ENCODE data around the gene LGSN. TPM values are rescaled to one million over a fixed set of nuclear protein-coding genes. Genes with fewer than 3 reads are reported as not detected.
"Not testable (repeated sequence)": the region's sequence is repeated elsewhere in the genome, so short reads cannot be mapped to it uniquely, and the experiment has no call there.

LGSN gene
- polyA plus RNA-seq, 4 donors: 0.08 to 0.92 (median 0.55) TPM

DNA sequence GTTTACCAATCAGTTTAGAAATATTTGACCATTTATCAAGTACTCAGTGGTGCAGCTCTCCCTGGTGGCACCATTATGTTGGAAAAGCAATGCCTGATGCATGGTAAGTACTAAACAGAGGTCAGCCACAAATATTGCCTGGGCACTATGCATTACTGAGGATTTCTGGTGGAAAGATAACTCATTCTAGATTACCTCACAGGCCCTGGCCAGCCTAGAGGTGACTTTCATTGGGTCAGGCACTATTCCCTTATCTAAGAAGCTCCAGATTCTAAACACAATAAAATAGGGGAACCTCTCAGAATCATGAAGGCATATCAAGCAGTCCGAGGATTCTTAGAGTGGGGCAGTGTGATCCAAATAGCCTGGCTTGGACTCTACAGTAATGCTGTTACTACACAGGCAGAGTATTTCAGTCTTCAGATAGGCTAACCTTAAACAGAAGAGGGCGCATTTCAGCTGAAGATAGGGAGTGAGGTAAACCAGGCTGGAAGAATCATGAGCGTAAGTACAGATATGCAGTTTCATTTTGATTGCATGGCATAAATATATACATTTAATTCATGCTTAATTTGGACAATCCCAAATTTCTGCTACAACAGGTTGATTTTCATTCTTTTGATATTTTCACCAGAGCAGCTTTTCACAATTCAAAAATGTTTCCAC lies 12.1 kb downstream of the LGSN start:
- no peak for DNase-seq (ENCODE audit: low read depth in 4 of 4, low spot score in 3 of 4)

GRCh38 chr6:63306420-63306819 lies 13.4 kb downstream of the LGSN start:
- DNase-seq (ENCODE audit: low read depth in 4 of 4, low spot score in 3 of 4): no peak

- no peak for DNase-seq (ENCODE audit: low read depth in 4 of 4, low spot score in 3 of 4)
Measured at GRCh38 chr6:63305277-63305676, 14.5 kb downstream of the LGSN start.

- DNase-seq (ENCODE audit: low read depth in 4 of 4, low spot score in 3 of 4): no peak
Measured at GRCh38 chr6:63303476-63303875, 16.3 kb downstream of the LGSN start.

- no peak for DNase-seq (ENCODE audit: low read depth in 4 of 4, low spot score in 3 of 4)
Measured at GRCh38 chr6:63299667-63300066, 20.1 kb downstream of the LGSN start.

GRCh38 chr6:63295553-63296194 lies 24.1 kb downstream of the LGSN start:
- no peak for DNase-seq (ENCODE audit: low read depth in 4 of 4, low spot score in 3 of 4)

DNA sequence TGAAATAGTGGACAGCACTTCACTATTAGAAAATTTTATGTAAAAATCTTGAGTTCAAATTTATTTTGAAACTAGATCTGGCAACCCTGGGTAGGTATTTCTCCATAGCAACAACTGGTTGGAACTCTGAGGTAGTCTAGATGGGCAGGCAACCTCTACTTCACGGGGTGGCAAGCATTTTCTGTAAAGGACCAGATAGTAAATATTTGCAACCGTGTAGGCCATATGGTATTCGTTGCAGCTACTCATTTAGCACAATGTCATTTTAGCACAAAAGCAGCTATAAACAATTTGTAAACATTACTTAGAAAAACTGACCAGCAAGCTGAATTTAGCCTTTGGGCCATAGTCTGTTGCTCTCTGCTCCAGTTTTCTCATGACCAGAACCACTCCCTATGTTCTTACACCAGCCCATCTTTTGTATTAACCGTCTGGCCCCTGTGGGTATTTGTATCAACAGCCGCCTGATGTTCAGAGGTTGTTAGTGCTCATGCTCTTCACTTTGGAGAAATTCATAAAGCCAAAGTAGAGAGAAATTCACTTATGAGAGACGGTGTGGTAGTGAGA lies 29.2 kb downstream of the LGSN start:
- no peak for DNase-seq (ENCODE audit: low read depth in 4 of 4, low spot score in 3 of 4)

- no peak for DNase-seq (ENCODE audit: low read depth in 4 of 4, low spot score in 3 of 4)
Measured at GRCh38 chr6:63289269-63289872, 30.4 kb downstream of the LGSN start.

GRCh38 chr6:63280639-63281180 lies 39.1 kb downstream of the LGSN start:
- no peak for DNase-seq (ENCODE audit: low read depth in 4 of 4, low spot score in 3 of 4)

DNA sequence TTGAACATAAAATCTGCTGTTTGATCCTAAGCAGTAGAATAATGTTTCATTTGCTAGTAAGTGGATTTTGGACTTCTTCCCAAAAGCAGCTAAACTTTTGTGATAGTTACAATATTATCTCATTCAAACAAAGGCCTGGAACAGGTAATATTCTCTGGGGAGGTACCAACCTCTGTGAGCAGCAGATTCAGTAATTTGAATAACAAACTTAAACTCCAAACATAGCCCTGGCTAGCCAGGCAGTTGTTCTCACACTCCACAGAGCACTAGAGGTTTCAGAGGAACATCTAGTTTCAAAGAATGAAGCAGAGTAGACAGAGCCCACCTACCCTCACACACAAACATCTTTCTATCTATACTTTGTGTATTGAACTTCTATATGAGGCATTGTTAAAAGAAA lies 40.9 kb downstream of the LGSN start:
- DNase-seq (ENCODE audit: low read depth in 4 of 4, low spot score in 3 of 4): no peak

DNA sequence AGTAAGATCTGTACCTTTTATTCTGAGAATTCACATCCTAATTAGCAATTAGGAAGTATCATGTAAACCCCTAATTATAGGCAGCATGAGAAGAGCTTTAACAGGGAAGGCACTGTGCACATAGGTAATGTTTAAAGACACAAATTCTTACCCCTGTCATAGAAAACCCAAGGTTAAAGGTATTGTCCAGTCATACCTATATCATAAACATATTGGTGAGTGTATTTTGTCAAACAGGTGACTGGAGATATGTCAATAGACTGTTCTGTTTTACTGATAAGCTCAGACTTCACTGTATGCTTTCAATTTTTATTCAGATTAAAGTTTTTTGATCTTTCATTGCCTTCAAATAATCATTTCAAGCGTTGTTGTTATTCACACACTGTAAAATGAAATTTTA lies 43.8 kb downstream of the LGSN start:
- no peak for DNase-seq (ENCODE audit: low read depth in 4 of 4, low spot score in 3 of 4)

- not testable (repeated sequence) for DNase-seq (ENCODE audit: low read depth in 4 of 4, low spot score in 3 of 4)
Measured at GRCh38 chr6:63274795-63275430, 44.9 kb downstream of the LGSN start.

- DNase-seq (ENCODE audit: low read depth in 4 of 4, low spot score in 3 of 4): peak in 2 of 4 donors; percentile 12 to 14
Measured at GRCh38 chr6:63272397-63272796, 47.4 kb downstream of the LGSN start.

DNA sequence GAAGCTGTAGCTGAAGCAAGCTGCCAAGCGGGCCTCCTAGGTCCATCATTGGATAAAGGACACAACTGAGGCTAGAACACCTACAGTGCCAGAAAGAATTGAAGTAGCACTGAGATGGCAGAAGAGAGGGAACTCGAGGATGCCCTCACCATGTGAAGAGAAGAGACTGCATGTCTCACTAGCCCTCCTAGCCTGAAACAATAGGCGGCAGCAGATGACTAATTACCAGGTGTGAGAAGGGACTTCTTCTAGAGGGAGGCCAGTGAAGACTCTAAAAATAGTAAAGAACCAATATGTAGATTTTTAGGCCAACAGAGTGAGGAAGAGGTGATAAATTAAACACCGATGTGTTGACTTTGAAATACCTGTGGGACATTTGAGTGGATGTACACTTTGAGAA lies 50.3 kb downstream of the LGSN start:
- DNase-seq (ENCODE audit: low read depth in 4 of 4, low spot score in 3 of 4): no peak

DNA sequence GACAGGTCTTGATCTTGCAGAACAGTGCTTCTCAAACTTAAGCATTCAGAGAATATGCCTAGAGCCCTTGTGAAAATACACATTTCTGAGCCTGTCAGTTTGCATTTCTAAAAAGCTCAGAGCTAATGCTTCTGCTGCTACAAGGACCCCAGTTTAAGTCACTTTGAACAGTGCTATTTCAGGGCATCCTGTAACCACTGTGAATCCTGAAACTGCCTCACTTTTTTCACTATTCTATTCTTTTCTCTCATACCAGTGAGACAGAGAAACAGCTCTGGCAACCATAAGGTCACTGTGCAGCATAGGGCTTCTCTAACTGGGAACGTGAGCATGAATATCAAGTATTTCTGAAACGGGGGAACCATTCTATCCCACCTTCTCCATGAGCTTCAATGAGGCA lies 51.2 kb downstream of the LGSN start:
- no peak for DNase-seq (ENCODE audit: low read depth in 4 of 4, low spot score in 3 of 4)

- no peak for DNase-seq (ENCODE audit: low read depth in 4 of 4, low spot score in 3 of 4)
Measured at GRCh38 chr6:63267828-63268227, 52.0 kb downstream of the LGSN start.

GRCh38 chr6:63267046-63267445 lies 52.7 kb downstream of the LGSN start:
- no peak for DNase-seq (ENCODE audit: low read depth in 4 of 4, low spot score in 3 of 4)

DNA sequence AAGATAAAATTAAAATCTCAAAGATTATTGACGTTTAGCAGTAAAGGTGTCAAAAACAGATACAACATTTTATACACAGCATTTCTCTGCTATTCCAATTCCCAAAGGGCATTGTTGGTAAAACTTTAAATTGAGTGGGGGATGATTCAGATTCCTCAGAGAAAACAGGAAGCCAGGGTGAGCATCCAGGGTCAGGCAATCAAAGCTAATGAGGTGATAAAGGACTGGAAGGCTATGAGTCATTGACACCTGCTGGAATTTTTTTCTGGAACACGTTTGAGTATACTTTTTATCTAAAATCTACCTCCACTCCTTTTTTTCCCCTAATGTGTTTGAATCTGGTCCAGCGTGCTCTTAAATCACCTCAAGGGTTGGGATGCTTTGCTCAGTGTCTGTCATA lies 56.3 kb downstream of the LGSN start:
- DNase-seq (ENCODE audit: low read depth in 4 of 4, low spot score in 3 of 4): no peak

DNA sequence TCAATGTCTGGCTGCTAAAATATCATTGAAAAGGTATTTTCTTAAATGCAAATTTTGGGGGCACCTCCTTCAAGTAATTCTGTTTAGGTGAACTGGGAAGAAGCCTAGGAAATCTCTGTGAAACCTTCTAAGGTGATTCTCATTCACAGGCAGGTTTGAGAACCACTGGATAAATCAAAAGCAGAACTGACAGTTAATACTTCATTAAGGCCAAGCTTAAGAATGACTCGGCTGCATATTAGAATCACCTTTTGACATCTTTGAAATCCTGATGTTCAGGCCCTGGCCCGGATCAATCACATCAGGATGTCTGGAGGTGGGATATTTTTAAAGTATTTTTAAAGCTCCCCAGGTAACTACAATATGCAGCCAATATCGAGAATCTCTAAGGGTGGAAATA lies 58.0 kb downstream of the LGSN start:
- no peak for DNase-seq (ENCODE audit: low read depth in 4 of 4, low spot score in 3 of 4)

- DNase-seq (ENCODE audit: low read depth in 4 of 4, low spot score in 3 of 4): no peak
Measured at GRCh38 chr6:63259153-63259552, 60.6 kb downstream of the LGSN start.

GRCh38 chr6:63249875-63250482 lies 69.8 kb downstream of the LGSN start:
- no peak for DNase-seq (ENCODE audit: low read depth in 4 of 4, low spot score in 3 of 4)

Measured in left renal pelvis (tissue), 4 donors.